C4-2B (cell line): ENCODE measurements around the gene UBXN2A.
A peak's percentile ranks its signal among the peaks of the same experiment; 100 is the strongest.

Experiments
- H3K27ac ChIP-seq: fragments of 450-650 bp; 2 replicates; pipeline ENCODE4 v1.5.1; 2017
- CTCF ChIP-seq: fragments of 450-650 bp; conservative IDR thresholded peaks from 2 replicates; pipeline ENCODE4 v1.5.1; 2017; ENCODE audit warnings: mild to moderate bottlenecking
- ZFX ChIP-seq: fragments of 450-650 bp; IDR thresholded peaks from 2 replicates; pipeline ENCODE4 v1.6.1; 2017

Gene UBXN2A

GRCh38 chr2:24045511-24046508 is 105.5 kb downstream of the UBXN2A start:
- no peak for TF ChIP-seq ZFX
- TF ChIP-seq CTCF: no peak
- no peak overlapping the region for H3K27ac ChIP-seq

GRCh38 chr2:24046599-24046929 is 106.3 kb downstream of the UBXN2A start:
- TF ChIP-seq ZFX (no peak), CTCF (no peak)

GRCh38 chr2:24046930-24047702 is 106.9 kb downstream of the UBXN2A start, which contains the start of gene WDCP:
WDCP (minus strand) TSS chr2:24047391; CDS start chr2:24039494, 7,897 bp downstream.
- no peak for TF ChIP-seq ZFX
- no peak for TF ChIP-seq CTCF
- H3K27ac ChIP-seq: peak within 1 kb of the TSS; percentile 47

More at GRCh38 chr2:24046599-24046929, 106.3 kb downstream of the UBXN2A start:
- no peak overlapping the region; the same call in 1 of the 2 replicates for H3K27ac ChIP-seq

GRCh38 chr2:24047703-24048033 is 107.4 kb downstream of the UBXN2A start:
- TF ChIP-seq ZFX (no peak), CTCF (no peak)
- H3K27ac ChIP-seq: no peak overlapping the region; the same call in 1 of the 2 replicates

GRCh38 chr2:24048769-24049484 is 108.7 kb downstream of the UBXN2A start:
- no peak for TF ChIP-seq ZFX
- no peak for TF ChIP-seq CTCF
- no peak overlapping the region for H3K27ac ChIP-seq

- 0 out of 2 replicates have a peak within 1 kb of the TSS, but pooled peaks have one; percentile 22 for H3K27ac ChIP-seq
- TF ChIP-seq ZFX: no peak
- no peak for TF ChIP-seq CTCF
Observed at GRCh38 chr2:24049485-24050021, 109.3 kb downstream of the UBXN2A start, which contains the start of gene FKBP1B. FKBP1B (plus strand) TSS chr2:24049741; CDS start chr2:24049850, 109 bp downstream.
